Stimulated activated CD8-positive, alpha-beta memory T cell treated with anti-CD3 and anti-CD28 coated beads, Interleukin-4, amount 100 ng/mL, for 1 hour (primary cell): Measurements from ENCODE around the gene ISG15.
A peak's percentile ranks its signal among the peaks of the same experiment; 100 is the strongest.
"Not testable (repeated sequence)": the region's sequence is repeated elsewhere in the genome, so short reads cannot be mapped to it uniquely, and the experiment has no call there.

Experiments used
- DNase-seq, 2 donors: peaks; one replicate each; pipeline ENCODE4 v3.0.0-alpha.2; 2020; ENCODE audit warnings: low read depth in 2 of 2, low spot score in 1 of 2

ISG15 gene

GRCh38 chr1:1011396-1011949 is 1.8 kb upstream of the ISG15 start:
- DNase-seq, result no peak

GRCh38 chr1:1012736-1013104 is 577 bp upstream of the ISG15 start:
- DNase-seq, result not testable (repeated sequence)

GRCh38 chr1:1013922-1014648 is 788 bp downstream of the ISG15 start:
- DNase-seq, result no peak

GRCh38 chr1:1014799-1015681 is 1.7 kb downstream of the ISG15 start:
- DNase-seq, result no peak

GRCh38 chr1:1017397-1018320 is 4.4 kb downstream of the ISG15 start:
- not testable (repeated sequence) for DNase-seq

- DNase-seq, result not testable (repeated sequence)
Measured at GRCh38 chr1:1018321-1018685, 5.0 kb downstream of the ISG15 start.

- DNase-seq, result peak; percentile 43 to 65
Measured at GRCh38 chr1:1019122-1019999, 6.1 kb downstream of the ISG15 start.

GRCh38 chr1:1020000-1020404 is 6.7 kb downstream of the ISG15 start, which contains the start of gene AGRN:
AGRN (plus strand) TSS chr1:1020120; CDS start chr1:1020173, 53 bp downstream.
- DNase-seq, result no peak

- DNase-seq, result no peak
Measured at GRCh38 chr1:1020415-1021009, 7.2 kb downstream of the ISG15 start.

GRCh38 chr1:1021010-1021919 is 8.0 kb downstream of the ISG15 start:
- DNase-seq, result no peak

GRCh38 chr1:1021920-1022259 is 8.6 kb downstream of the ISG15 start:
- no peak for DNase-seq

- no peak for DNase-seq
Measured at GRCh38 chr1:1022302-1023009, 9.2 kb downstream of the ISG15 start.

- no peak for DNase-seq
Measured at GRCh38 chr1:1023700-1024099, 10.4 kb downstream of the ISG15 start.

- DNase-seq, result no peak
Measured at GRCh38 chr1:1024149-1024770, 11.0 kb downstream of the ISG15 start.

GRCh38 chr1:1024771-1025699 is 11.7 kb downstream of the ISG15 start:
- no peak for DNase-seq

GRCh38 chr1:1025730-1026129 is 12.4 kb downstream of the ISG15 start:
- DNase-seq, result no peak
